GM12892 (cell line): ENCODE results near the gene DDX59.

Experiments used
- POLR2A ChIP-seq: IDR thresholded peaks from 2 replicates; pipeline ENCODE4 v1.6.1; 2011; ENCODE audit warnings: low read depth, low read length, control low read depth
- POLR2AphosphoS5 ChIP-seq: IDR thresholded peaks from 2 replicates; pipeline ENCODE4 v1.6.1; 2011; ENCODE audit warnings: low read depth, low read length, control low read depth
- TAF1 ChIP-seq: IDR thresholded peaks from 2 replicates; pipeline ENCODE4 v1.6.1; 2011; ENCODE audit warnings: low read depth, mild to moderate bottlenecking, control low read depth, low read length, borderline replicate concordance

GRCh38 chr1:200619894-200620272, 49.8 kb downstream of the DDX59 start:
- TF ChIP-seq TAF1, result no peak
- no peak for TF ChIP-seq POLR2AphosphoS5
- TF ChIP-seq POLR2A, result no peak
